Transverse colon (tissue), 3 donors: ENCODE data around the gene CDHR3.

ENCODE experiments used
- POLR2A ChIP-seq: fragments of 450-650 bp; IDR thresholded peaks from one replicate; pipeline ENCODE4 v1.6.1; 2016; ENCODE audit warnings: antibody characterized with exemption, mild to moderate bottlenecking, moderate library complexity
- TF ChIP-seq, protein P1 (sequence below), 5 experiments: fragments of 200-600 bp in 3 of 5; fragments of 450-650 bp in 2 of 5; sonication (generic) in 3 of 5; IDR thresholded peaks; 1 replicate in 2 of 5; 2 replicates in 3 of 5; pipeline ENCODE4 v1.5.1; 2016 to 2017; ENCODE audit warnings: antibody characterized with exemption in 5 of 5, inconsistent platforms in 3 of 5, mild to moderate bottlenecking in 2 of 5, moderate library complexity in 1 of 5

GRCh38 chr7:106045586-106045985 is 82.5 kb downstream of the CDHR3 start:
- no peak for TF ChIP-seq POLR2A
- TF ChIP-seq, protein P1, sequence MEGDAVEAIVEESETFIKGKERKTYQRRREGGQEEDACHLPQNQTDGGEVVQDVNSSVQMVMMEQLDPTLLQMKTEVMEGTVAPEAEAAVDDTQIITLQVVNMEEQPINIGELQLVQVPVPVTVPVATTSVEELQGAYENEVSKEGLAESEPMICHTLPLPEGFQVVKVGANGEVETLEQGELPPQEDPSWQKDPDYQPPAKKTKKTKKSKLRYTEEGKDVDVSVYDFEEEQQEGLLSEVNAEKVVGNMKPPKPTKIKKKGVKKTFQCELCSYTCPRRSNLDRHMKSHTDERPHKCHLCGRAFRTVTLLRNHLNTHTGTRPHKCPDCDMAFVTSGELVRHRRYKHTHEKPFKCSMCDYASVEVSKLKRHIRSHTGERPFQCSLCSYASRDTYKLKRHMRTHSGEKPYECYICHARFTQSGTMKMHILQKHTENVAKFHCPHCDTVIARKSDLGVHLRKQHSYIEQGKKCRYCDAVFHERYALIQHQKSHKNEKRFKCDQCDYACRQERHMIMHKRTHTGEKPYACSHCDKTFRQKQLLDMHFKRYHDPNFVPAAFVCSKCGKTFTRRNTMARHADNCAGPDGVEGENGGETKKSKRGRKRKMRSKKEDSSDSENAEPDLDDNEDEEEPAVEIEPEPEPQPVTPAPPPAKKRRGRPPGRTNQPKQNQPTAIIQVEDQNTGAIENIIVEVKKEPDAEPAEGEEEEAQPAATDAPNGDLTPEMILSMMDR (IDR thresholded peaks at IDR 0.05) = no peak
